WI38 (cell line): ENCODE data around the gene WDR90.
"Not testable (repeated sequence)": the region's sequence is repeated elsewhere in the genome, so short reads cannot be mapped to it uniquely, and the experiment has no call there.

Source experiments
- H3K4me3 ChIP-seq: 2 replicates; pipeline ENCODE4 v1.5.1; 2011; ENCODE audit warnings: low read depth, mild to moderate bottlenecking, control low read depth, low read length
- CTCF ChIP-seq: IDR thresholded peaks from 2 replicates; pipeline ENCODE4 v1.5.1; 2012; ENCODE audit warnings: low read depth, mild to moderate bottlenecking, control low read depth, low read length

WDR90 gene

GRCh38 chr16:709566-710499 is 60.7 kb downstream of the WDR90 start:
- no peak for TF ChIP-seq CTCF
- H3K4me3 ChIP-seq, result no peak overlapping the region

- no peak overlapping the region for H3K4me3 ChIP-seq
- no peak for TF ChIP-seq CTCF
Measured at GRCh38 chr16:710500-711075, 61.4 kb downstream of the WDR90 start.

- TF ChIP-seq CTCF, result no peak
- no peak overlapping the region for H3K4me3 ChIP-seq
Measured at GRCh38 chr16:711084-711483, 61.9 kb downstream of the WDR90 start.

GRCh38 chr16:711548-712320 is 62.6 kb downstream of the WDR90 start:
- TF ChIP-seq CTCF, result peak; percentile 85
- no peak overlapping the region for H3K4me3 ChIP-seq

- not testable (repeated sequence) for H3K4me3 ChIP-seq
- peak; percentile 50 for TF ChIP-seq CTCF
Measured at GRCh38 chr16:712740-713250, 63.6 kb downstream of the WDR90 start.

- H3K4me3 ChIP-seq, result no peak overlapping the region
- no peak for TF ChIP-seq CTCF
Measured at GRCh38 chr16:714079-714478, 64.9 kb downstream of the WDR90 start.
